Hepatocyte (in vitro differentiated cells): ENCODE measurements around the gene STATH.

Experiments
- CTCF ChIP-seq: fragments of 200-600 bp; sonication (generic); IDR thresholded peaks from 2 replicates; pipeline ENCODE4 v1.5.1; 2016; ENCODE audit warnings: antibody characterized with exemption, mild to moderate bottlenecking; ENCODE audit not compliant: poor library complexity
- EZH2phosphoT487 ChIP-seq: fragments of 200-600 bp; sonication (generic); IDR thresholded peaks from one replicate; pipeline ENCODE4 v1.6.1; 2018; ENCODE audit warnings: antibody characterized with exemption, mild to moderate bottlenecking, low read depth, moderate library complexity; ENCODE audit not compliant: unreplicated experiment, severe bottlenecking

GRCh38 chr4:69977582-69977981 is 18.2 kb upstream of the STATH start:
- TF ChIP-seq CTCF (no peak), EZH2phosphoT487 (no peak)
